ENCODE measurements around the gene TSHZ3.

The TSHZ3 gene

DNA sequence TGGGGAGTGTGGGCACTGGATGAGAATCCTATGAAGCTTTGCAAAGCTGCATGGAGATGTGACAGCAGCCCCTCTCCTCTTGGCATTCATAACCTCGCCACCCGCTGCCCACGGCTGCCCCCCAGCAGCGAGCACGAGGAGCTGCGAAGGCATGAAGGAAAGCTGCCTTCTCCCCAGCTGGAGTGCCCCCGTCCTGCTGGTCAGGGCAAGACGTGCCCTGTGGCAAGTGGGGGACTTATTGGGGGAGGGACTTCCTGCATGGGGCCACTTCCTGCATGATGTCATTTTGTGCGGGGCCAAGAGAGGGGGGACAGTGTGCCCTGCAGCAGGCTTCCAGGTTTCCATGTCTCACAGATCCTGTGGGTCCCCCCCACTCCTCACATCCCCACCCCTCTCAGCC is 85.9 kb downstream of the TSHZ3 start:
- no peak for DNase-seq (ENCODE audit: low read depth in 2 of 2)

DNA sequence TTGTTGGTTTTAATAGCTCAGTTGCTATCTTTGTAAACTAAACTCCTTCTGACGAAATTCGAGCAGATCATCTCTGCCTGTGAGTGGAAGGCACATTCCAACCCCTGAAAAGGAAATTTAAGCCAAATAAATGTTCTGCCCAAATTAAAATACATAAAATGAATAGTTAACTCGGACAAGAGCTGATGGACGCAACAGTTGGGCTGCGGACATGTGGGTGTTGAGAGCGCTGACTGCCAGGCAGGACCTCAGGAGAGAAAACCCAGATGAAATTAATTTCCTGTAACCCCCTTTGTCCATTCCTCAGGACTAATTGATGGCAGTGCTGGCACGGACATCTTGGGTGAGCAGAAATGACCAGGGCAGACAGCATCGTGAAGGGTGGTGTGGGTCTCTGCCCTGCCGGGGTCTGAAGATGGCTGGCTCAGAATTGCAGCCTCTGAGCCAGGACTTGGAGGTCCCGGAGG is 86.5 kb downstream of the TSHZ3 start:
- no peak for DNase-seq (ENCODE audit: low read depth in 2 of 2)

DNA sequence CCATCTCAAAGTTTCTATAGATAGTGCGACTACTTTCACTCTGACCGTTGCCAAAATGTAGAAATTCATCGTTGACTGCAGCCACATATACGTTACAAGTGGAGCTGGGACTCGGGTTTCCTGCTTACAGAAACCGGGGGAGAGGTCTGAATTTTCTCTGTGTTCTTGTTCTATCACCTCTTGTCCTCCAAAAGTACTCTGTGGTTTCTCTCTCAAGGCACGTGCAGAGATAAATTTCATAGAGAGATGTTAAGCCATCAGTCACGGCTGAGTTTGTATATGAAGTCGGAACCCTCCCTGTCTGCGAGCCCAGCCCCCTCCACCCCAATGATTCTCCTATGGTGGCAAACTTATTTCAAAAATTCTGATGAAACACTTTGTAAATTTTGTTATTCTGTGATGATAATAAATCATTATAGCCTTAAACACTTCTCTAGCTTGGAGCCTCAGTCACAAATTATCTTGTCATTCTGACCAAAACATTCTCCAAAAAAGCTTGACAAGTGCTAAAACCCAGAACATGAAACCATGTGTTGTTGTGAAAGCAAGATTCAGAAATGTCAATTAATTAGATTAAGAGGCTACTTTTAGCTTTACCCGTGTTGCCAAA is 87.5 kb downstream of the TSHZ3 start:
- DNase-seq (ENCODE audit: low read depth in 2 of 2), result no peak

DNA sequence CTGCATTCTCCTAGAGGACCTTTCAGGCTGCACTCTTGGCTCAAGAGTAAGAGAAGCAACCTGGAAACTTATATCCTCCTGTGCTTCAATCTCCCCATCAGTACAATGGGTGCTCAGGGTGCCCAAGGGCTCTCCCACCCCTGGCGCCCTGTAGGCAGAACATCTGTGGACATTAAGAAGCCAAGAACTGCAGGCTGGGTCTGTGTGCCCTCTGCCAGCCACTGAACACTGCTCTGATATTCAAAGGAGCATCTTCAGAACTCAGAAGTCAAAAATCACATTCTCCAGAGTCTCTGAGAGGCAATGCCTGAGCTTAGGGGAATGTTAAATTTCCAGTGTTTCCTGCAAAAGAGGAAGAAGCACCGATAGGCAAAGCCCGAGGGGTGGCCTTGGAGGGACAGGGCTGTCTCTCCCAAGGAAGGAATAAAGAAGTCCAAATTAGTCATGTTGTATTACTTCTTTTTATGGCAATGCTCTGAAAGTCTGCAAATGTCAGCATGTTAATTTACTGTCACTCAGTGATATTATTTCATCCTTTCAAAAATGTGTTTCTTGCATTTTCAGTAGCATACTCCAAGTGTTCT is 88.1 kb downstream of the TSHZ3 start:
- DNase-seq (ENCODE audit: low read depth in 2 of 2), result no peak

DNA sequence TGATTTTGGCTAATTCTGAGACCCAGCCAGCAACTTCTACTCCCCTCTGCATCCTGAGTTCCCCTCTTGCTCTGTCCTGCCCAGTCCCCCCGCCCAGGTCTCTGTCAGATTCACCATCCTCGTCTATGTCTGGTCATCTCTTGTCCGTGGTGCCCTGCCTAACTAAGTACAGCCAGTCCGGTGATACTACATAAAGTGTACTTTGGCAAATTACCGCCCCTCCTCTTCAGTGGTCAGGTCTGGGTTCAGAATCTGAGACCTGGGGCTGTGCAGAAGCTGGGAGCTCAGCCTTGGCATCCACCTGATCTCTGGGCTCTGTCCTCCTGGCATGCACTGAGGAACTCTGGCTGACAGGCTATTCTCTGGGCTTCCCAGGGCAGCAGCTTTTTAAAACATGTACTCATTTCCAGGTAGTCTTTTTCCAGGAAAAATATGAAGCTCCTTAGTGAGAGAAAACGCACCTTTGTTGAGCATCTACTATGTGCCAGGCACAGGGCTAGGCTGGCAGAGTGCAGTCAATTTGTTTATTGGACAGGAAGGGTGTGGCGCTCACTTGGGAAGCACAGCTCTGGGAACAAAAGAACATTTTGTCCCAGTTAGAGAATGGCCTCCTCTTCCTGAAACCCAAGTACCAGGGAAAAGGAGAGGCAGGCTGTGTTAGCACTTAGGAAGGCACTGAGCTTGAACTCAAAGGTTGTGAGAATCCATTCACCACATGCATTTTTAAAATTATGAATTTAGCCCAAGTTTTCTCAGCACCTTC is 88.9 kb downstream of the TSHZ3 start:
- no peak for DNase-seq (ENCODE audit: low read depth in 2 of 2)

DNA sequence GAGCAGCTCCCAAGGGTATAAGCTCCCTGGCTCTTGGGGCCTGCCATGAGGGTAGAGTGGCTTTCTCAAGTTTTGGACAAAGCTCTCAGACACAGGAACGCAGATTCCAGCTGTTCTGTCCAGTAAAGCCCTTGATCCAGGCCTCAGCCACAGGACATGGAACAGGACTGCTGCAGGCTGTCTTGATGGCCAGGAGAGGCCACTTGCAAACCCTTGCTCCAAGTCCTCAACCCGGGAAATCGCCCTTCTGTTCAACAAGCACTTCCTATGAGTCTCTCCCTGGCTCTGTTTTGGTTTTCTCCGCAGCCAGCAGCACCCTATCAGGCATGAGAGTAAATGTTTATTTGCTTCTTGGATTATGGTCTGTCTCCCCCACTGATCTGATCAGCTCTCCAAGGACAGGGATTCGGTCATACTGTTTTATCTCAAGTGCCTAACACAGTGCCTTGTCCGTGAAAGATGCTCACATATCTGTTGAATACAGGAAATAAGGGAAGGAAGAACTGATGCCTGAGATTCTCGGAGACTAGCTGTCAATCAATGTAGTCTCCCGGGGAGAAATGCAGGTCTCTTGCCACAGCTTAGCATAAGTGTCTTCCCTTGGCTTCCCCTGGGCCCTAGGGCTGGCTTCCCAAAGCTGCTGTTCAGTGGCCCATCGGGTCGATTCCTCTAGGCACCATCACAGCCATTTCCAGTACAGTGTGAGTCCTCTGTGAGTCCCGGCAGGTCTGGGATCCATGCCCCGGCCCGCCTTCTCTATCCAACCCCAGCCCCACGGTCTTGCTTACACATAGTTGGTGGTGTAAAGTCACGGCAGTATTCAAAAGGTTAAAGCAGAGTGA is 90.8 kb downstream of the TSHZ3 start:
- DNase-seq (ENCODE audit: low read depth in 2 of 2), result no peak

DNA sequence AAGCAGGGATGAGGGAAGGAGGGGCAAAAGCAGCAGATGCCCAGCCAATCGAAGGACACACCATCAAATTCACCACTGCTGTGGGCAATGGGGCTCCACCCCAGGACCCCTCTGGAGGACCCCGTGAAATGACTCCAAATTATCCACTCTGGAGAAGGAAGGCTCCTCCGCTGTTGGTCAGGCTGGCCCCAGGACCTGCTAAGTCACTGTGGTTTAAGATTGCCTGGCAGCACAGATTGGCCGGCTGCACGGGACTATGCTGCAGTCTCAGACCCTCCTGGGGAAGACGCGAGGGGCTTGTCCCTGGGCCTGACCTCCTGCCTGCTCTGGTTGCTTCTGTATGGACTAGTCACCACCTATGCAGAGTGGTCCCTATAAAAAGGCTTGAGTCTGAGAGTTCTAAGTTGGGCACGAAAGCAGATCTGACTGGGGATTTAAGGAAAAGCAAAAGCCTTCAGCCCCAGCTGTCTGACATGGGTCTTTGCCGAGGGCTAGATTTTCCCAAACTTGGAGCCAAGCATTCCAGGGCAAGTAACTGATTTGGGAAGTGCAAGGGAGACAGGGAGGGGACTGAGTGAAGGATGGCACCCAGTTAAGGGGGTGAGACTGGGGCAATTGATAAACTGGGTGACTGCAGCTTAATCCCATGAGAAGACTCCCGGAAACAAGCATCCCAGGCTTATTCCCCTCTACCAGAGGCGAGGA is 91.7 kb downstream of the TSHZ3 start:
- no peak for DNase-seq (ENCODE audit: low read depth in 2 of 2)

DNA sequence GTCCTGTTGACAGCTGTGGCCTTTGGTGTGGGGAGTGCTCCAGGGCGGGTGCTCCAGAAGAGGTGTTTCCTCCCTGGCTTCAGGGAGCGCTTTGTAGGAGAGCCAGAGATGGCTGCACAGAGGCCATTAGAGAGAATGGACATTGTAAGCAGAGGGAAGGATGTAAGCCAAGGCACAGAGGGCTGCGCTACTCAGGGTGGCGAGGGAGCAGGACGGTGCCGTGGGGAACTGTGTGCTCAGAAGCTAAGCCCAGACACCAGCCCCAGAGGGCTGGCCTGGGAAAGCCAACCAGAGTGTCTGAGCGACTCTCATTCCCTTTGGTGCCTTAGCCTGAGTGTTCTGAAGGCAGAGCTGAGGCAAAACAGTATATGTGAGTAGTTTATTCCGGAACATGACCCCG is 92.2 kb downstream of the TSHZ3 start:
- DNase-seq (ENCODE audit: low read depth in 2 of 2), result no peak

DNA sequence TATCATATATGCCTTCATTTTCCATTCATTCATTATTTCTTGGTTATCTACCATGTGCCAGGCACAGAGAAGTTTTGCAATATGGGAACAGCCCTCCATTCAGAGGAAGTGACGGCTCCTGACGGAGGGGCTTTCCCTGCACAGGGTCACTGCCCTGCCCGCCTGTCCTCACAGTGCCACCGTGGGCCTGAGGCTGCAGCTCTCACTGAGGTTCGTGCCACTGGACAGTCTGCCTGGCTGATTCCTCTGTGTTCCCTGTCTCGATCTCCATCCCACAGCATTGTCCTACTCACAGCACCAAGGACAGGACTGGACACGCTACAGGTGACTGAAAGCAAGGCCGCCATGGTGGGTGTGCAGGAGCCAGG is 92.7 kb downstream of the TSHZ3 start:
- DNase-seq (ENCODE audit: low read depth in 2 of 2), result no peak

DNA sequence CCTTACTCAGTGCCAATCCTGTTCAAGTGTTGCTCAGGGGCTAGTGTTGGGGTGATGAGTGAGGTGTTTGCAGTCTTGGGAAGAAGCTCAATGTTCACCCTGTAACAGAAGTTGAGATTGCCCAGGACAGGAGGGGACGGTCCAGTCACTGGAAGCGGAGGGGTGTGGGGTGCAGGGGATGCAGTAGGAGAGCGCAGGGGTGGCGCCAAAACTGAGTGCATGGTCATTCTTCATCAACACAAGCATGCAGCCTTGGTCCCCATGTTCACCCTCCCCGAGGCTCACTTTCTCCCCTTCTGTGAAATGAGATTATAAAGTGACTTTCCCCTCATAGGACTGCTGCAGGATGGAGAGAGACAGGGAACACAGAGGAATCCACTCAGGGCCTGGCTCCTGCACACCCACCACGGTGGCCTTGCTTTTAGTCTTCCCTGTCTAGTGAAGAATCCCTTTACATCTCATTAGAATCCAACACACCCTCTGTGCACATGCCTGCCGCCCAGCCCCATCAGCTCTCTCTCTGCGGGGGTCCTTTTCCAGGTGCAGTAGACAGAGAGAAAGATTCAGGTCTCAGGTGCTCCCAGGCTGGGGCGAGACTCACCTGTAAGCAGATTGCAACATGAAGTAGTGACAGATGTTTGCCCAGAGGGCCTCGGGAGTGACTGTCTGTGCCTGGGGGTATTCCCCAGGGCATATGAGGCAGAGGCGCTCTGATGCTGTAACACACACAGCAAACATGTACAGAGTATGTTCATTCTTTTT is 93.2 kb downstream of the TSHZ3 start:
- no peak for DNase-seq (ENCODE audit: low read depth in 2 of 2)

DNA sequence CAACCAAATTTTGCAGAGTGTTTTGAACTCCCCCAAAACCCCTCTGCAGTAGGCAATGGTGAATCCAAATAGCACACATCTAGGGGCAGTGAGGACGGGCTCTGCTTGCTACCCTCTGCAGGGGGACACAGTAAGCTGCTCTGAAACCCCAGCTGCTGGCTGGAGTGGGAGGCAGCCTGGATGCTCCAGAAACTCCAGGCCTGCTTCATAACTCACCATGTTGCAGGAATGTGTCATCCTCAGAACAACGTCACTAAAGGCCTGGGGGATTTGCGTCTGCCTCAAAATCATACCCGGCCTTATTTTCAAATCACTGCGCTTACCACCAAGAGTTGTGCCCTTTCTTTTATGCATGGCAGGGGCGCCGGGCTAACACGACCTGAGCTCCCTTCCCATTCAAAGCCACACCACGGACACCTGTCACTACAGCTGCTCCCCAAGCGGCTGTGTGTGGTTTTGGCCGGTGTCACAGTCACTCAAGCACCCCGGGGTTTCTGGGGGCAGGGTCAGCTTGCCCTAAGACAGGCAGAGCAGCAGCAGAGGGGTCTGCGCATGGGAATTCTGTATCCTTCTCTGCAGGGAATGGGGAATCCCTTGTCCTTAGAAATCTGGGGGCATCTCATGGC is 93.9 kb downstream of the TSHZ3 start:
- DNase-seq (ENCODE audit: low read depth in 2 of 2), result no peak

DNA sequence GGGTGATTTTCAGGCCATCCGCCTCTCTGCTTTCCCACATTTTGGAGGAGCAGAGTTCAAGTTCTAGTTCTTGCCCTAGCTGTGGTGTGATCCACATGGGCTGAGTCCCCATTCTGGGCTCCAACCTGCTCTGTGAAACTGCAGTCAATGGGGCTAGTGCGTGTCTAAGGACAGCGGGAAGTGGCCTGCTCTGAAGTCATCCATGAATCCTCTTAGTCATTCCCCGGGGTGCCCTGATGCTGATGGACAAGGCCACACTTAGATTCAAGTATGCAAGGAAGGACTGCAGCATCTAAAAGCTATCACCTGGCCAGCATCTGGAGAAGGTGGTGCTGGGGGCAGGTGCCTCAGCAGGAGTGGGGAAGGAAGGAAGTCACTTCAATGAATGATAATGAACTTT is 94.6 kb downstream of the TSHZ3 start:
- DNase-seq (ENCODE audit: low read depth in 2 of 2), result no peak

DNA sequence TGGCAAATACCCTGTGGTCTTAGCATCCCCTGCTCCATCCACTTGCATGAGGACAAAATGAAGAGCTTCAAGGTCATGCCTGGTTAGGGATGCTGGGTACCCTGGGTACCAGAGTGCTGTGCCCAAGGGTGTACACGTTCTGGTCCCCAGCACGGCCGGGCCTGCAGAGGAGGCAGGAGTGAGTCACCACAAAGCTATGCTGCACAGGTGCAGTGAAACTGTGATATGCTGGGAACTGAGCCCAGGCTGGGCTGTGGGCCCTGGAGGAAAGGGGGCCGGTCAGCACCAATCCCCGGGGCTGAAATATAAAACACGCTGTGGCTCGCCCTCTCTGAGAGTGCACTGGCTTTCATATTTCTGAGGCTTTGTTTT is 95.1 kb downstream of the TSHZ3 start:
- DNase-seq (ENCODE audit: low read depth in 2 of 2), result no peak

DNA sequence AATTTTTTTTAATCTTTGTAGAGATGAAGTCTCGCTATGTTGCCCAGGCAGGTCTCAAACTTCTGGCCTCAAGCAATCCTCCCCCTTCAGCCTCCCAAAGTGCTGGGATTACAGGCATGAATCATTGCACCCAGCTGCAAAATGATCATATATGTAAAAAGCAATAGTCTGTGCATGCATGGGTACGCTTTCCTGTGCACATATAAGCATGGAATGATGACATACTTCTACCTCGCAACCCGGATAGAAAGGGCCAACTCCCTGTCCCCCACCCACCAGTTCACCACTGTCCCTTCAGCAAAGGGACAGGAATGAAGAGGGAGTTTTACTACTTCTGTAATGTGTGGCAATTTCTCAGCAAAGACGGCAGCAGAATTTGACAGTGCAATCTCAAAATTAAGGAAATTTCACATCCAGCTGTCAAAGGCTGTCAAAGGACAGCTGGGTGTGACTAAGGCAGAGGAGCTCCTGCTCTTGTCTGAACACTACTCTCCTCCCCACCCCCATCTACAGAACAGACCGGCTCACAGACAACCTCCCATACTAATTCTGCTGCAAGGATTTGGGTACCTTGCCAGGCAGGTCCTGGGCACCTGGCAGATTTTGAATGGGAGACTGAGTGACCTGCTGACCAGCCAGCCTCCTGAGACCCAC is 95.6 kb downstream of the TSHZ3 start:
- no peak for DNase-seq (ENCODE audit: low read depth in 2 of 2)

DNA sequence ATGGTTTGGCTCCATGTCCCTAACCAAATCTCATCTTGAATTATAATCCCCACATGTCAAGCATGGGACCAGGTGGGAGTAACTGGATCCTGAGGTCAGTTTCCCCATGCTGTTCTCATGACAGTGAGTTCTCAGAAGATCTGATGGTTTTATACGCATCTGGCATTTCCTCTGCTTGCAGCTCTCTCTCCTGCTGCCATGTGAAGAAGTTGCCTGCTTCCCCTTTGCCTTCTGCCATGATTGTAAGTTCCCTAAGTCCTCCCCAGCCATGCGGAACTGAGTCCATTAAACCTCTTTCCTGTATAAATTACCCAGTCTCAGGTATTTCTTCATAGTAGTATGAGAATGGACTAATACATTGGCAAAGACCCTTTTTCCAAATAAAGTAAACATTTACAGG is 96.8 kb downstream of the TSHZ3 start:
- no peak for DNase-seq (ENCODE audit: low read depth in 2 of 2)

DNA sequence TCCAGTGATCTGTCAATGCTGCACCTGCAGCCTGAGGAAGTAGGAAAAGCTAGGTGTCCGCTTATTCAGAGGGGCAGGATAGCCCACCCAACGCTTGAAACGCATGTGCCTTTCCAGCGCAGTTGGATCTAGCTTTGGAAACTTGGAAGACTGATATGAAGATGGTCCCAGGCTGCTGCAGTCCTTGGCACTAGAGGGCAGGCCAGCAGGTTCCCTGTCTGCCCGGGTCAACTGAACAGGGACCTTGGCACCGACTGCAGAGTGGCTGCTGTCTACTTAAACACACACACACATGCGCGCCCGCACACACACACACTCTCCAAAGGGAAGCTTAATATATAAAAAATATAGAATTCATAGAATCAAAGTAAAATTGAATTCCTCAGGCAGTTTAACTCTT is 100.0 kb downstream of the TSHZ3 start:
- no peak for DNase-seq (ENCODE audit: low read depth in 2 of 2)

DNA sequence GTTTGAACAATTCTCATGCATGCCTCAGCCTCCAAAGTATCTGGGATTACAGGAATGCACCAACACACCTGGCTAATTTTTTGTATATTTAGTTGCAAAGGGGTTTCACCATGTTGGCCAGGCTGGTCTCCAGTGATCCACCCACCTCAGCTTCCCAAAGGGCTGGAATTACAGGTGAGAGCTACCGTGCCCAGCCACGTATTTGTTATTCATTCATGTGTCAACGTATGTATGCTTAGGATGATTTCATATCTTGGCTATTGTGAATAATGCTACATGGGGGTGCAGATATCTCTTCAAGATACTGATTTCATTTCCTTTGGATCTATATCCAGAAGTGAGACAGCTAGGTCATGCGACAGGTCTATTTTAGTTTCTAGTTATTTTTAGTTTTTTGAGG is 113.4 kb downstream of the TSHZ3 start:
- DNase-seq (ENCODE audit: low read depth in 2 of 2), result no peak

DNA sequence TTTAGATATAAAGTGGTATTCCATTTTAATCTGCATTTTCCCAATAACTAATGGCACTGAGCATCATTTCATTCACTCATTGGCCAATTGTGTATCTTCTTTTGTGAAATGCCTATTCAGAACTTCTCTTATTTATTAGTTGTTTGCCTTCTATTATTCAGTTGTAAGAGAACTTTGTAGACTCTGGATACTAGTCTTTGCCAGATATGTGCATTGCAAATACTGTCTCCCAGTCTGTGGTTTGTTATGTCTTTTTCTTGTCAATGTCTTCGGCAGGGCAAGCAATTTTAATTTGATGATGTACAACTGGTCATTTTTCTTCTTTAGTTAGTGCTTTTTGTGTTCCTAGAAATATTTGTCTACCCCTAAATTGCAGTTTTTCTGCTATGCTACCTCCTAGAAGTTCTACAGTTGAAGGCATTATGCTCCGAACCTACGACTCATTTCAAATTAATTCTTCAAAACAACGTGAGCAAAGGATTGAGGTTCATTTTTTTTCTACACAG is 115.9 kb downstream of the TSHZ3 start:
- DNase-seq (ENCODE audit: low read depth in 2 of 2), result no peak

DNA sequence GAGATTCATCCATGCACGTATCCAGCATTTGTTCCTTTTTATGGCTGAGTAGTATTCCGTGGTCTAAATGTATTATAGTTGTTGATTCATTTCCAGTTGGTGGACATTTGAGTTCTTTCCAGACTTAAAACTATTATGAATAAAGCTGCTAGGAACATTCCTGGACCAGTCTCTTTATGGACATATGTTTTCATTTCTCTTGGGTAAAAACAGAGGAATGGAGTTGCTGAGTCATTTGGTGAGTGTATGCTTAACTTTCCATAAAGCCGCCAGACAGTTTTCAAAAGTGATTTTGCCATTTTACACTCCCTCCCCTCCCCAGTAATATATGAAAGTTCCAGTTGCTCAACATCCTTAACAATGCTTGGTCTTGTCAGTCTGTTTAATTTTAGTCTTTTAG is 116.4 kb downstream of the TSHZ3 start:
- no peak for DNase-seq (ENCODE audit: low read depth in 2 of 2)

DNA sequence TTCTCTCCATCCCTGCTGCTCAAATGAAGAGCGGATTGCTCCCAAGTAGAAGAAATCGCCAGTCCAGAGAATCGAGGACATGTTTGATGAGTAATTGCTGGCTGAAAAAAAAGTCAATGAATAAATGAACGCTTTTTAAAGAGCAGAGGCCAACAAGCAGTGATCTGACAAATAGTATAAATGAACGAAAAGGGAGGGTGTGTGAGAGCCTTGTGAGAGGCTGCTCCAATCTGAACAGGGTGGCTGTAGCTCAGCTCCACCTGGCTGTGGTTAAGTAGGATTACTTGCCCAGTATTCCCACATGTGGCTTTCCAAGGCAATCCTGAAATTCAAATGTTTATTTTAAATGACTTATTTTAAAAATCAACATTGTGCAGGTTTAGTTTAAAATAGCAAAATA is 117.1 kb downstream of the TSHZ3 start:
- no peak for DNase-seq (ENCODE audit: low read depth in 2 of 2)
